Activated T-helper 17 cell treated with anti-CD3 and anti-CD28 coated beads, Interleukin-2, amount 50 U/mL, for 72 hours (primary cell): ENCODE results near the gene KLK11. TPM values are rescaled to one million over a fixed set of nuclear protein-coding genes. Genes with fewer than 3 reads are reported as not detected.

Source experiments
- ATAC-seq: fragments of 150-1000 bp; cut with Tn5 transposase; replicated peaks from 2 replicates; pipeline ENCODE4 v1.10.0; 2021; ENCODE audit warnings: mild to moderate bottlenecking, moderate library complexity
- H3K27ac Mint-ChIP-seq: one replicate; pipeline ENCODE4 v1.8.0; 2022; ENCODE audit warnings: mixed read lengths
- H3K27me3 Mint-ChIP-seq: one replicate; pipeline ENCODE4 v1.8.0; 2022; ENCODE audit warnings: mixed read lengths
- H3K36me3 Mint-ChIP-seq: one replicate; pipeline ENCODE4 v1.8.0; 2022; ENCODE audit warnings: low read depth, mild to moderate bottlenecking, mixed read lengths
- H3K4me1 Mint-ChIP-seq: one replicate; pipeline ENCODE4 v1.8.0; 2022; ENCODE audit warnings: mixed read lengths
- H3K4me3 Mint-ChIP-seq: one replicate; pipeline ENCODE4 v1.8.0; 2022; ENCODE audit warnings: mild to moderate bottlenecking, mixed read lengths
- H3K9me3 Mint-ChIP-seq: one replicate; pipeline ENCODE4 v1.8.0; 2022; ENCODE audit warnings: mixed read lengths
- total RNA-seq, 2 donors: library from RNA; stranded (reverse); gene quantifications; one replicate each; pipeline ENCODE4 v1.2.3, GENCODE V29; 2022

Gene KLK11
- total RNA-seq, 2 donors from 2014 or later, result not detected

- Mint-ChIP-seq H3K4me1 (no peaks in the 10 kb centered on the region), H3K36me3 (no peaks in the 10 kb centered on the region), H3K9me3 (no peaks in the 10 kb centered on the region), H3K27ac (no peak overlapping the region), H3K27me3 (peaks cover 9% of the 10 kb centered on the region), H3K4me3 (no peak overlapping the region)
- ATAC-seq, result no peak
Measured at GRCh38 chr19:51043497-51043896, 17.1 kb upstream of the KLK11 start.

- no peaks in the 10 kb centered on the region for H3K9me3 Mint-ChIP-seq
- H3K4me1 Mint-ChIP-seq, result no peaks in the 10 kb centered on the region
- no peak overlapping the region for H3K27ac Mint-ChIP-seq
- no peaks in the 10 kb centered on the region for H3K27me3 Mint-ChIP-seq
- H3K36me3 Mint-ChIP-seq, result no peaks in the 10 kb centered on the region
- no peak for ATAC-seq
- H3K4me3 Mint-ChIP-seq, result no peak overlapping the region
Measured at GRCh38 chr19:51040151-51040550, 13.7 kb upstream of the KLK11 start.

GRCh38 chr19:51036519-51036918 is 10.1 kb upstream of the KLK11 start:
- H3K36me3 Mint-ChIP-seq, result no peaks in the 10 kb centered on the region
- H3K27me3 Mint-ChIP-seq, result peaks cover 11% of the 10 kb centered on the region
- no peaks in the 10 kb centered on the region for H3K4me1 Mint-ChIP-seq
- no peaks in the 10 kb centered on the region for H3K9me3 Mint-ChIP-seq
- H3K27ac Mint-ChIP-seq, result no peak overlapping the region
- H3K4me3 Mint-ChIP-seq, result no peak overlapping the region
- no peak for ATAC-seq

GRCh38 chr19:51034704-51035103 is 8.3 kb upstream of the KLK11 start, which contains the start of gene KLK12:
KLK12 (minus strand) TSS chr19:51035002; CDS start chr19:51034621, 381 bp downstream.
- Mint-ChIP-seq H3K4me1 (no peaks in the 10 kb centered on the region), H3K9me3 (no peaks in the 10 kb centered on the region), H3K4me3 (no peak within 1 kb of the TSS), H3K27me3 (peaks cover 20% of the 10 kb centered on the region), H3K27ac (no peak within 1 kb of the TSS), H3K36me3 (no peaks in the 10 kb centered on the region)
- no peak for ATAC-seq

GRCh38 chr19:51031880-51032225 is 5.4 kb upstream of the KLK11 start:
- H3K36me3 Mint-ChIP-seq, result no peaks in the 10 kb centered on the region
- peaks cover 30% of the 10 kb centered on the region for H3K27me3 Mint-ChIP-seq
- H3K27ac Mint-ChIP-seq, result no peak overlapping the region
- H3K4me3 Mint-ChIP-seq, result no peak overlapping the region
- no peak for ATAC-seq
- H3K4me1 Mint-ChIP-seq, result no peaks in the 10 kb centered on the region
- H3K9me3 Mint-ChIP-seq, result no peaks in the 10 kb centered on the region

- no peaks in the 10 kb centered on the region for H3K36me3 Mint-ChIP-seq
- no peak overlapping the region for H3K4me3 Mint-ChIP-seq
- no peak overlapping the region for H3K27ac Mint-ChIP-seq
- no peaks in the 10 kb centered on the region for H3K4me1 Mint-ChIP-seq
- peaks cover 34% of the 10 kb centered on the region for H3K27me3 Mint-ChIP-seq
- no peaks in the 10 kb centered on the region for H3K9me3 Mint-ChIP-seq
- no peak for ATAC-seq
Measured at GRCh38 chr19:51031220-51031879, 4.9 kb upstream of the KLK11 start.

GRCh38 chr19:51030631-51031030 is 4.2 kb upstream of the KLK11 start:
- peaks cover 34% of the 10 kb centered on the region for H3K27me3 Mint-ChIP-seq
- H3K4me1 Mint-ChIP-seq, result no peaks in the 10 kb centered on the region
- H3K4me3 Mint-ChIP-seq, result no peak overlapping the region
- no peaks in the 10 kb centered on the region for H3K36me3 Mint-ChIP-seq
- no peak overlapping the region for H3K27ac Mint-ChIP-seq
- H3K9me3 Mint-ChIP-seq, result no peaks in the 10 kb centered on the region
- no peak for ATAC-seq

- H3K36me3 Mint-ChIP-seq, result no peaks in the 10 kb centered on the region
- H3K9me3 Mint-ChIP-seq, result no peaks in the 10 kb centered on the region
- ATAC-seq, result no peak
- H3K27me3 Mint-ChIP-seq, result peaks cover 37% of the 10 kb centered on the region
- no peak overlapping the region for H3K4me3 Mint-ChIP-seq
- no peaks in the 10 kb centered on the region for H3K4me1 Mint-ChIP-seq
- H3K27ac Mint-ChIP-seq, result no peak overlapping the region
Measured at GRCh38 chr19:51029718-51030117, 3.3 kb upstream of the KLK11 start.

GRCh38 chr19:51027873-51028272 is 1.5 kb upstream of the KLK11 start:
- Mint-ChIP-seq H3K36me3 (no peaks in the 10 kb centered on the region), H3K4me1 (no peaks in the 10 kb centered on the region), H3K9me3 (no peaks in the 10 kb centered on the region), H3K4me3 (no peak overlapping the region), H3K27me3 (peaks cover 40% of the 10 kb centered on the region), H3K27ac (no peak overlapping the region)
- no peak for ATAC-seq

- H3K36me3 Mint-ChIP-seq, result no peaks in the 10 kb centered on the region
- H3K4me3 Mint-ChIP-seq, result no peak overlapping the region
- no peak for ATAC-seq
- no peak overlapping the region for H3K27ac Mint-ChIP-seq
- H3K9me3 Mint-ChIP-seq, result no peaks in the 10 kb centered on the region
- H3K27me3 Mint-ChIP-seq, result peaks cover 46% of the 10 kb centered on the region
- H3K4me1 Mint-ChIP-seq, result no peaks in the 10 kb centered on the region
Measured at GRCh38 chr19:51027126-51027806, 850 bp upstream of the KLK11 start.

- Mint-ChIP-seq H3K4me3 (no peak overlapping the region), H3K9me3 (no peaks in the 10 kb centered on the region), H3K4me1 (no peaks in the 10 kb centered on the region), H3K27ac (no peak overlapping the region), H3K27me3 (peaks cover 39% of the 10 kb centered on the region), H3K36me3 (no peaks in the 10 kb centered on the region)
- ATAC-seq, result no peak
Measured at GRCh38 chr19:51025809-51026553, 435 bp downstream of the KLK11 start.

- H3K9me3 Mint-ChIP-seq, result no peaks in the 10 kb centered on the region
- H3K36me3 Mint-ChIP-seq, result no peaks in the 10 kb centered on the region
- H3K27ac Mint-ChIP-seq, result no peak overlapping the region
- no peaks in the 10 kb centered on the region for H3K4me1 Mint-ChIP-seq
- H3K4me3 Mint-ChIP-seq, result no peak overlapping the region
- peaks cover 35% of the 10 kb centered on the region for H3K27me3 Mint-ChIP-seq
- no peak for ATAC-seq
Measured at GRCh38 chr19:51025401-51025800, 1.0 kb downstream of the KLK11 start.

- Mint-ChIP-seq H3K27ac (no peak overlapping the region), H3K36me3 (no peaks in the 10 kb centered on the region), H3K27me3 (peaks cover 37% of the 10 kb centered on the region), H3K4me3 (no peak overlapping the region), H3K4me1 (no peaks in the 10 kb centered on the region), H3K9me3 (no peaks in the 10 kb centered on the region)
- ATAC-seq, result no peak
Measured at GRCh38 chr19:51024924-51025323, 1.5 kb downstream of the KLK11 start.

- ATAC-seq, result no peak
- H3K9me3 Mint-ChIP-seq, result no peaks in the 10 kb centered on the region
- no peaks in the 10 kb centered on the region for H3K36me3 Mint-ChIP-seq
- no peaks in the 10 kb centered on the region for H3K4me1 Mint-ChIP-seq
- no peak overlapping the region for H3K4me3 Mint-ChIP-seq
- H3K27me3 Mint-ChIP-seq, result peaks cover 38% of the 10 kb centered on the region
- H3K27ac Mint-ChIP-seq, result no peak overlapping the region
Measured at GRCh38 chr19:51023946-51024345, 2.5 kb downstream of the KLK11 start.

GRCh38 chr19:51022526-51022925 is 3.9 kb downstream of the KLK11 start:
- Mint-ChIP-seq H3K4me3 (no peak overlapping the region), H3K4me1 (peaks cover 6% of the 10 kb centered on the region), H3K27ac (no peak overlapping the region)

More at GRCh38 chr19:51022526-51022925, 3.9 kb downstream of the KLK11 start:
- no peaks in the 10 kb centered on the region for H3K9me3 Mint-ChIP-seq
- H3K27me3 Mint-ChIP-seq, result peaks cover 44% of the 10 kb centered on the region
- ATAC-seq, result no peak
- H3K36me3 Mint-ChIP-seq, result peaks cover 6% of the 10 kb centered on the region
